Activated B cell treated with CpG ODN at 0.5 μM for 24 hours (primary cell): ENCODE results near the gene GTF3C1. TPM values are rescaled to one million over a fixed set of nuclear protein-coding genes. Genes with fewer than 3 reads are reported as not detected.

Experiments
- ATAC-seq: fragments of 200-7000 bp; cut with Tn5 transposase; one replicate; pipeline ENCODE4 v1.10.0; 2021; ENCODE audit warnings: low read depth, mild to moderate bottlenecking, moderate library complexity
- CTCF ChIA-PET: fragments of 350-600 bp; sonication (Branson Sonifier 250); formaldehyde crosslinking; loops from one replicate; lab custom pipeline; 2021; ENCODE audit warnings: antibody characterized with exemption; lab: Charles Lee
- POLR2A ChIA-PET: fragments of 350-600 bp; sonication (Branson Sonifier 250); formaldehyde crosslinking; loops from one replicate; lab custom pipeline; 2021; ENCODE audit warnings: antibody characterized with exemption; lab: Charles Lee
- DNase-seq: peaks from one replicate; pipeline ENCODE4 v3.0.0; 2022
- H3K27ac Mint-ChIP-seq: one replicate; pipeline ENCODE4 v1.8.0; 2020; ENCODE audit warnings: mixed read lengths
- H3K27me3 Mint-ChIP-seq: one replicate; pipeline ENCODE4 v1.8.0; 2021; ENCODE audit warnings: mixed read lengths
- H3K36me3 Mint-ChIP-seq: one replicate; pipeline ENCODE4 v1.8.0; 2021; ENCODE audit warnings: low read depth, mixed read lengths
- H3K4me1 Mint-ChIP-seq: one replicate; pipeline ENCODE4 v1.8.0; 2021; ENCODE audit warnings: mixed read lengths
- H3K4me3 Mint-ChIP-seq: one replicate; pipeline ENCODE4 v1.8.0; 2020; ENCODE audit warnings: mild to moderate bottlenecking, mixed read lengths
- H3K9me3 Mint-ChIP-seq: one replicate; pipeline ENCODE4 v1.8.0; 2020; ENCODE audit warnings: mixed read lengths
- CTCF ChIP-seq: fragments of 200-600 bp; IDR thresholded peaks from one replicate; pipeline ENCODE4 v1.8.0; 2022; ENCODE audit warnings: antibody characterized with exemption, mild to moderate bottlenecking
- intact Hi-C: fragments of 100-400 bp; cut with micrococcal nuclease; formaldehyde crosslinking; loops from one replicate; pipeline ENCODE4 v1.15.1; 2024
- total RNA-seq: library from RNA; stranded (reverse); gene quantifications from 2 replicates; pipeline ENCODE4 v1.2.3, GENCODE V29; 2022

Gene GTF3C1
- total RNA-seq, 1 donor from 2014 or later: 52.3 TPM

- H3K4me1 Mint-ChIP-seq: no peaks in the 10 kb centered on the region
- ChIA-PET POLR2A (no interaction called here), CTCF (no interaction called here)
- TF ChIP-seq CTCF: no peak
- no peaks in the 10 kb centered on the region for H3K27me3 Mint-ChIP-seq
- peaks cover 95% of the 10 kb centered on the region for H3K36me3 Mint-ChIP-seq
- no peak overlapping the region for H3K4me3 Mint-ChIP-seq
- ATAC-seq: no peak
- H3K9me3 Mint-ChIP-seq: no peaks in the 10 kb centered on the region
- H3K27ac Mint-ChIP-seq: no peak overlapping the region
- DNase-seq: no peak
- intact Hi-C loops: no loop called here
These were observed 78.9 kb downstream of the GTF3C1 start for GRCh38 chr16:27470567-27471431.

- TF ChIP-seq CTCF: no peak
- Mint-ChIP-seq H3K27me3 (no peaks in the 10 kb centered on the region), H3K36me3 (peaks cover 89% of the 10 kb centered on the region), H3K9me3 (no peaks in the 10 kb centered on the region), H3K4me1 (no peaks in the 10 kb centered on the region), H3K4me3 (no peak overlapping the region), H3K27ac (no peak overlapping the region)
- ChIA-PET POLR2A (interaction anchor here (0.5 kb wide), 1 partner anchor 33 kb away, joined by 3 read pairs; no protein-coding TSS in a partner anchor), CTCF (no interaction called here)
- DNase-seq (no peak), ATAC-seq (no peak)
- intact Hi-C loops: no loop called here
These were observed 80.7 kb downstream of the GTF3C1 start for GRCh38 chr16:27468941-27469531.

GRCh38 chr16:27465483-27465879 is 84.2 kb downstream of the GTF3C1 start:
- Mint-ChIP-seq H3K9me3 (no peaks in the 10 kb centered on the region), H3K4me1 (no peaks in the 10 kb centered on the region), H3K36me3 (peaks cover 88% of the 10 kb centered on the region), H3K27me3 (no peaks in the 10 kb centered on the region), H3K27ac (no peak overlapping the region), H3K4me3 (no peak overlapping the region)
- CTCF ChIA-PET: no interaction called here
- POLR2A ChIA-PET: no interaction called here
- ATAC-seq (no peak), DNase-seq (no peak)
- TF ChIP-seq CTCF: no peak
- intact Hi-C loops: no loop called here

GRCh38 chr16:27464626-27465482 is 84.9 kb downstream of the GTF3C1 start:
- CTCF ChIA-PET: no interaction called here
- Mint-ChIP-seq H3K4me3 (no peak overlapping the region), H3K4me1 (no peaks in the 10 kb centered on the region), H3K9me3 (no peaks in the 10 kb centered on the region), H3K27ac (no peak overlapping the region), H3K36me3 (peaks cover 84% of the 10 kb centered on the region), H3K27me3 (no peaks in the 10 kb centered on the region)
- POLR2A ChIA-PET: no interaction called here
- DNase-seq: no peak
- ATAC-seq: no peak
- intact Hi-C loops: no loop called here
- TF ChIP-seq CTCF: no peak
